GM21723 (cell line): ENCODE data around the gene CLCA4.

ENCODE experiments used
- ATAC-seq: cut with Tn5 transposase; IDR thresholded peaks from one replicate; pipeline ENCODE4 v1.9.1; 2021; ENCODE audit warnings: mild to moderate bottlenecking, moderate library complexity; ENCODE audit not compliant: unreplicated experiment

Gene CLCA4

DNA sequence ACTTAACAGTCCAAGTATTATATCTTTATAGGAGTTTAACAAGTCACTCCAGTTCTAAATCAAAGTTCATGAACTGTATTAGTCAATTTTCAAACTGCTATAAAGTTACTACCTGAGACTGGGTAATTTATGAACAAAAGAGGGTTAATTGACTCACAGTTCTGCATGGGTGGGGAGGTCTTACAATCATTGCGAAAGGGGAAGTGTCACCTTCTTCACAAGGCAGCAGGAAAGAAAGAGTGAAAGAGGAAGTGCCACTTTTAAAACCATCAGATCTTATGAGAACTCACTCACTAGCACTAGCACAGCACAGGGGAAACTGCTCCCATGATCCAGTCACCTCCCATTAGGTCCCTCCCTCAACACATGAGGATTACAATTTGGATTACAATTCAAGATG is 70.0 kb downstream of the CLCA4 start:
- peak; percentile 100 for ATAC-seq

DNA sequence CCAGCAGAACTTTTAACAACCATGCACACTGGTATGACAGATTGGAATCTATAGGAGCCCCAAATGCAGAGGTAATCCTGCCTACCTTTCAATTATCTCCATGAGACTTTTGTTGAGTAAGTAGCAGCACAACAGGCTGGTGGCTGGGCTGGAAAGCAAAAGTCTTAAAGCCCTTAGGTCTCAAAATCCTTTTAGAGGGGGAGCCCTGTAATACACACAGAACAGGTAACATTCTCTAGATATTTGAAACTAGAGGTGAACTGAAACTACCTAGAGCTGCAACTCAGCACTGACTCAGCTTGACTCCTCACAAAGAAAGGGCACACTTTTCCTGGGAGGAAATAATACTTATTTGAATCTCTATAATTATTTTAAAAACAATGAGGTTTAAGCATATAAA is 71.5 kb downstream of the CLCA4 start:
- ATAC-seq, result no peak

DNA sequence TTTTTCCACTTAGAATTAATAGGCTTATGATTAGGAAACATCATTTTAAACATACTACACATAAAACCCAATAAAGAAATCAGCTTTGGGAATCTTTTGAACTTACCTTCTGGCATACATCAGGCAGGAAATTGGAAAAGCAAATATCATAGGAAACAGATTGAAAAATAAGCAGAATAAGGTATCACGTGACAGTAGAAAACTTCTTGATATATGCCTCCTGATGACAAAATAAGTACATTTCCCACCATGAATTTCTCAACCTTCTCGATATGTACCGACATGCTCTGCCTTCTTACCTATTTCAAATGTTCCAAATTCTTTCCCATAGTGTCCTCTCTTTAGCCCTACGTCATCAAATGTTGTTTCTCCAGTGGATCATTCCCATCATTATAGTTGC is 72.4 kb downstream of the CLCA4 start:
- no peak for ATAC-seq

DNA sequence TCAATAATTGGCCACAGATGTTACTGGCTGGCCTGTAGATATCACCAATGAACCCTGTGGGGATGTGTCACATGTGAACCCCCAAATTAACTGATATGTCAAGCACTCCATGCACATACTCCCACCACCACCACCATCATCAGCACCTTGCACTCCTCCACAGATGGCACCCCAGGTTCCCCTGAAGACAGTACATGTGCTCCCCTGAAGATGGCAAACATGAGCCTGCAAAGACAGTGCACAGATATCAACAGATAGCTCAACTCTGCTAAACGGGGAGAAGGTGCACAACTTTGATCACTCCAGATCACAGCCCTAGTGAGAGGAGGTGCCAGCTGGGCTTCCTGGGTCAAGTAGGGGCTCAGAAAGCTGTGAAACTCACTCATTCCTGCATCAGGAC is 74.4 kb downstream of the CLCA4 start:
- no peak for ATAC-seq
